Spleen (tissue), 7 donors: ENCODE measurements around the gene FNBP1.

Experiments used
- POLR2A ChIP-seq, 3 donors: fragments of 450-650 bp; IDR thresholded peaks; one replicate each; pipeline ENCODE4 v1.5.1; 2017; ENCODE audit warnings: antibody characterized with exemption in 3 of 3, mild to moderate bottlenecking in 1 of 3
- TF ChIP-seq, protein P1 (sequence below), 11 experiments: fragments of 200-600 bp in 7 of 11; fragments of 450-650 bp in 4 of 11; sonication (generic) in 4 of 11; IDR thresholded peaks in 8 of 11; conservative IDR thresholded peaks in 3 of 11; 1 replicate in 7 of 11; 2 replicates in 4 of 11; pipeline versions ENCODE4 v1.4.0 to v1.8.0; 2016 to 2021; ENCODE audit warnings: antibody characterized with exemption in 11 of 11, inconsistent platforms in 4 of 11, mild to moderate bottlenecking in 1 of 11
- donor health status: DM: no; HTN: no; CAD: no; lungs with moderate emphysema.
- donor health status: DM: no; HTN: no; CAD: no.
- donor health status: DM: no; HTN: no; CAD: no.

DNA sequence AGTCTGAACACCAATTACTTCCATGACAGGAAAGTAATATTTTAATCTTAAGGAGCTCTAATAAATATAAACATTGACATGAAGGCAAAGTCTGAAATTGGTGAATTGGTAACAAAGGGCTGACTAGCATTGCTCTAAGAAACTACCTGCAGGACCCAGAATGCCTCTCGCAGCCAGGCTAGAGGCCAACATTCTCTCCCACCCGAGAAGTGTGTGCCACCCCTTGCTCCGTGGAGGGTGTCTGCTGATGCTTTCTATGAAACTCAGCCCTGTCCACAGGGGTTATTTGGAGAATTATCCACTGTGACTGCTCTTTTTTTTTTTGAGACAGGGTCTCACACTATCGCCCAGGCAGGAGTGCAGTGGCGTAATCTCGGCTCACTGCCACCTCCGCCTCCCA, 126.3 kb downstream of the FNBP1 start:
- TF ChIP-seq, protein P1, sequence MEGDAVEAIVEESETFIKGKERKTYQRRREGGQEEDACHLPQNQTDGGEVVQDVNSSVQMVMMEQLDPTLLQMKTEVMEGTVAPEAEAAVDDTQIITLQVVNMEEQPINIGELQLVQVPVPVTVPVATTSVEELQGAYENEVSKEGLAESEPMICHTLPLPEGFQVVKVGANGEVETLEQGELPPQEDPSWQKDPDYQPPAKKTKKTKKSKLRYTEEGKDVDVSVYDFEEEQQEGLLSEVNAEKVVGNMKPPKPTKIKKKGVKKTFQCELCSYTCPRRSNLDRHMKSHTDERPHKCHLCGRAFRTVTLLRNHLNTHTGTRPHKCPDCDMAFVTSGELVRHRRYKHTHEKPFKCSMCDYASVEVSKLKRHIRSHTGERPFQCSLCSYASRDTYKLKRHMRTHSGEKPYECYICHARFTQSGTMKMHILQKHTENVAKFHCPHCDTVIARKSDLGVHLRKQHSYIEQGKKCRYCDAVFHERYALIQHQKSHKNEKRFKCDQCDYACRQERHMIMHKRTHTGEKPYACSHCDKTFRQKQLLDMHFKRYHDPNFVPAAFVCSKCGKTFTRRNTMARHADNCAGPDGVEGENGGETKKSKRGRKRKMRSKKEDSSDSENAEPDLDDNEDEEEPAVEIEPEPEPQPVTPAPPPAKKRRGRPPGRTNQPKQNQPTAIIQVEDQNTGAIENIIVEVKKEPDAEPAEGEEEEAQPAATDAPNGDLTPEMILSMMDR (IDR thresholded peaks at IDR 0.05 in 8 of 11, conservative IDR thresholded peaks at IDR 0.05 in 3 of 11) = no peak
- no peak for TF ChIP-seq POLR2A (IDR thresholded peaks at IDR 0.05)
